D721Med (cell line): ENCODE data around the gene CASTOR1.

Experiments used
- DNase-seq: peaks from one replicate; pipeline ENCODE4 v3.0.0; 2011; ENCODE audit warnings: low spot score; ENCODE audit not compliant: insufficient read length
- FAIRE-seq: peaks from 2 replicates; lab custom pipeline; 2011; peaks lifted over from hg19 to GRCh38; lab: Jason Lieb, UNC
- CTCF ChIP-seq: IDR thresholded peaks from 2 replicates; pipeline ENCODE4 v1.5.1; 2012; ENCODE audit warnings: mild to moderate bottlenecking, control low read depth; ENCODE audit not compliant: insufficient read depth; ENCODE audit errors: missing control alignments

CASTOR1 gene

GRCh38 chr22:30277547-30278344 lies 11.6 kb downstream of the CASTOR1 start:
- FAIRE-seq = no peak
- TF ChIP-seq CTCF = no peak
- no peak for DNase-seq

- FAIRE-seq (no peak), DNase-seq (no peak)
- no peak for TF ChIP-seq CTCF
These were observed 13.3 kb downstream of the CASTOR1 start for GRCh38 chr22:30276039-30276438.

- FAIRE-seq = no peak
- DNase-seq = no peak
- no peak for TF ChIP-seq CTCF
These were observed 13.7 kb downstream of the CASTOR1 start for GRCh38 chr22:30275625-30276024.

- FAIRE-seq = no peak
- no peak for DNase-seq
- no peak for TF ChIP-seq CTCF
These were observed 14.9 kb downstream of the CASTOR1 start for GRCh38 chr22:30274437-30274812.

- no peak for TF ChIP-seq CTCF
- no peak for DNase-seq
- no peak for FAIRE-seq
These were observed 15.4 kb downstream of the CASTOR1 start for GRCh38 chr22:30273711-30274436.

- FAIRE-seq = no peak
- TF ChIP-seq CTCF = no peak
- no peak for DNase-seq
These were observed 16.3 kb downstream of the CASTOR1 start for GRCh38 chr22:30272781-30273601.
